BLaER1 treated with 17β-estradiol and CSF1 and Interleukin-3, amounts not matched to agents 10 nM and 100 nM (cell line): Measurements from ENCODE around the gene APOA4.

Source experiments
- H3K27ac ChIP-seq, 11 experiments: shearing (Covaris generic); formaldehyde crosslinking; 2 replicates each; pipeline ENCODE4 v1.8.1; 2022
- H3K27me3 ChIP-seq, 11 experiments: shearing (Covaris generic); formaldehyde crosslinking; 2 replicates each; pipeline ENCODE4 v1.8.1; 2022
- H3K36me3 ChIP-seq, 11 experiments: shearing (Covaris generic); formaldehyde crosslinking; 2 replicates each; pipeline ENCODE4 v1.8.1; 2022
- H3K4me1 ChIP-seq, 10 experiments: shearing (Covaris generic); formaldehyde crosslinking; 2 replicates each; pipeline ENCODE4 v1.8.1; 2022
- H3K4me2 ChIP-seq, 11 experiments: shearing (Covaris generic); formaldehyde crosslinking; 2 replicates each; pipeline ENCODE4 v1.8.1; 2022
- H3K4me3 ChIP-seq, 10 experiments: shearing (Covaris generic); formaldehyde crosslinking; 2 replicates each; pipeline ENCODE4 v1.8.1; 2022
- H3K9ac ChIP-seq, 11 experiments: shearing (Covaris generic); formaldehyde crosslinking; 2 replicates each; pipeline ENCODE4 v1.8.1; 2022
- H3K9me3 ChIP-seq, 11 experiments: shearing (Covaris generic); formaldehyde crosslinking; replicated peaks in 1 of 11; 2 replicates each; pipeline ENCODE4 v1.8.1; 2022
- H4K20me1 ChIP-seq, 11 experiments: shearing (Covaris generic); formaldehyde crosslinking; 2 replicates each; pipeline ENCODE4 v1.8.1; 2022
- Cebpa-rat ChIP-seq, 11 experiments: shearing (Covaris generic); IDR thresholded peaks; 2 replicates each; pipeline ENCODE4 v1.8.1; 2022

Gene APOA4

DNA sequence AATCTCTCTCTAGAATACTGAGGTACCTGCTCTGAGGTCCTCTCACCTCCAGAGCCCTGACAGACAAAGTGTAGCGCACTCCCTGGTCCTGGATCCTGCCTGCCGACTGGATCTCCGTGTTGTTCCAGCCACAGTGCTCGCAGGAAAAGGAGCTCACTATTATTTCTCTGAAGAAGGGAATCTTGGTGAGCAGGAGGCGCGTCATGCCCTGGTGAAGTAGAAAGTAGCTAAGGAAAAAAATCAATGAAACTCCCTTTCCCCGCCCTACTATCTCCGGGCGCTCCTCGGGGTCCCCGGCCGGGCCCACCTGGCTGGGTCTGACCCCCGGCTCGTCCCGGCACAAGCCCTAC is 35.7 kb downstream of the APOA4 start:
- Histone ChIP-seq H3K27me3 (no peaks in the 10 kb centered on the region), H3K4me3 (peak overlapping the region; percentile 81 to 98 (median 88)), H3K9ac (peak overlapping the region; percentile 84 to 95 (median 90)), H4K20me1 (peaks cover 0 to 46% (median 11%) of the 10 kb centered on the region in 11 experiments; a peak in 8 of 22 replicates), H3K9me3 (no peaks in the 10 kb centered on the region), H3K4me1 (peaks cover 19 to 43% (median 29%) of the 10 kb centered on the region in 10 experiments), H3K36me3 (peaks cover 42 to 48% (median 45%) of the 10 kb centered on the region in 11 experiments), H3K4me2 (peak overlapping the region; percentile 87 to 98 (median 94)), H3K27ac (peak overlapping the region; percentile 77 to 88 (median 83))
- TF ChIP-seq Cebpa-rat (IDR thresholded peaks at IDR 0.05) = no peak

GRCh38 chr11:116786966-116787365 is 36.1 kb downstream of the APOA4 start:
- Histone ChIP-seq H3K9me3 (no peaks in the 10 kb centered on the region), H4K20me1 (peaks cover 0 to 50% (median 14%) of the 10 kb centered on the region in 11 experiments; a peak in 8 of 22 replicates), H3K27ac (peak overlapping the region; percentile 77 to 88 (median 83); a peak in 20 of 22 replicates), H3K27me3 (no peaks in the 10 kb centered on the region), H3K36me3 (peaks cover 46 to 52% (median 50%) of the 10 kb centered on the region in 11 experiments), H3K4me3 (peak overlapping the region; percentile 81 to 98 (median 88)), H3K4me2 (peak overlapping the region; percentile 87 to 98 (median 94)), H3K4me1 (peaks cover 19 to 41% (median 29%) of the 10 kb centered on the region in 10 experiments), H3K9ac (peak overlapping the region; percentile 84 to 95 (median 90))
- no peak for TF ChIP-seq Cebpa-rat (IDR thresholded peaks at IDR 0.05)

GRCh38 chr11:116786326-116786725 is 36.8 kb downstream of the APOA4 start:
- Histone ChIP-seq H3K9ac (peak overlapping the region in 8 of 11 experiments; percentile 86 to 95 (median 90); a peak in 12 of 22 replicates), H3K4me1 (peaks cover 19 to 41% (median 29%) of the 10 kb centered on the region in 10 experiments), H4K20me1 (peaks cover 0 to 56% (median 15%) of the 10 kb centered on the region in 11 experiments; a peak in 8 of 22 replicates), H3K27ac (no peak overlapping the region), H3K36me3 (peaks cover 53 to 59% (median 56%) of the 10 kb centered on the region in 11 experiments), H3K4me2 (peak overlapping the region; percentile 87 to 98 (median 94)), H3K27me3 (no peaks in the 10 kb centered on the region), H3K9me3 (no peaks in the 10 kb centered on the region), H3K4me3 (peak overlapping the region; percentile 81 to 98 (median 88); a peak in 18 of 20 replicates)
- no peak for TF ChIP-seq Cebpa-rat (IDR thresholded peaks at IDR 0.05)

- H3K36me3 ChIP-seq = peaks cover 89 to 95% (median 92%) of the 10 kb centered on the region in 11 experiments
Measured at GRCh38 chr11:116782728-116783127, 40.4 kb downstream of the APOA4 start.

GRCh38 chr11:116778556-116778955 is 44.5 kb downstream of the APOA4 start:
- Histone ChIP-seq H3K9ac (no peak overlapping the region), H3K36me3 (peaks cover 78 to 83% (median 81%) of the 10 kb centered on the region in 11 experiments), H3K4me3 (no peak overlapping the region), H3K4me2 (no peak overlapping the region), H3K9me3 (no peaks in the 10 kb centered on the region), H3K27ac (no peak overlapping the region), H3K27me3 (no peaks in the 10 kb centered on the region), H3K4me1 (peaks cover 16 to 27% (median 19%) of the 10 kb centered on the region in 10 experiments), H4K20me1 (peaks cover 0 to 46% (median 7%) of the 10 kb centered on the region in 11 experiments; a peak in 6 of 22 replicates)
- TF ChIP-seq Cebpa-rat (IDR thresholded peaks at IDR 0.05) = no peak

More at GRCh38 chr11:116782728-116783127, 40.4 kb downstream of the APOA4 start:
- Histone ChIP-seq H4K20me1 (peaks cover 0 to 81% (median 16%) of the 10 kb centered on the region in 11 experiments; a peak in 10 of 22 replicates), H3K4me2 (no peak overlapping the region), H3K27me3 (no peaks in the 10 kb centered on the region), H3K4me1 (peaks cover 11 to 37% (median 18%) of the 10 kb centered on the region in 10 experiments), H3K4me3 (no peak overlapping the region), H3K27ac (no peak overlapping the region), H3K9ac (0 out of 22 replicates have a peak overlapping the region, but pooled peaks of 1 of the 11 experiments have one; percentile 29), H3K9me3 (no peaks in the 10 kb centered on the region)
- TF ChIP-seq Cebpa-rat (IDR thresholded peaks at IDR 0.05) = no peak

- Histone ChIP-seq H3K36me3 (peaks cover 63 to 68% (median 66%) of the 10 kb centered on the region in 11 experiments), H4K20me1 (peaks cover 0 to 32% (median 0%) of the 10 kb centered on the region in 11 experiments; a peak in 5 of 22 replicates), H3K27me3 (no peaks in the 10 kb centered on the region), H3K9ac (no peak overlapping the region), H3K4me3 (no peak overlapping the region), H3K4me2 (no peak overlapping the region), H3K27ac (no peak overlapping the region), H3K4me1 (peaks cover 18 to 31% (median 22%) of the 10 kb centered on the region in 10 experiments), H3K9me3 (no peaks in the 10 kb centered on the region)
- no peak for TF ChIP-seq Cebpa-rat (IDR thresholded peaks at IDR 0.05)
Measured at GRCh38 chr11:116777056-116777455, 46.0 kb downstream of the APOA4 start.

DNA sequence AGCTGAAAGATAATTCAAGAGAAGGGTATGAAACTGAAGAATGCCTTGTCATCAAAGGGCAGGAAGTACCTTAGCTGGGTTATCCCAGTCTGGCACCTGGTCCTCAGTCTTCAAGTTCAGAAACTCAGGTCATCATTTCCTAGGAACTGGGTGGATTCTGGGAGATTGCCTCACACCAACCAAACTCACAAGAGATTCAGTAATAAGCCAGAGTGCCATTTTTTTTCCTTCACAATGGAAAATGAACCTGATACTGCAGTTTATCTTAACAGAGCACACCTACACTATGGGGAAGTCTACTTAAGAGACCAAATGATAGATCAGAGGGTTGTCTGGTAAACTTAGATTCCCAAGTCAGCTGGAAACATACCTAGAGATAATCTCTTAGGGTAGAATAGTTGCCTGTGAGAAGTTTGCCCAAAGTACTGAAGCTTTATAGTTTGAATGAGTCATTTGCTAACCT is 46.6 kb downstream of the APOA4 start:
- Histone ChIP-seq H3K36me3 (peaks cover 58 to 63% (median 61%) of the 10 kb centered on the region in 11 experiments), H3K4me1 (peaks cover 23 to 36% (median 27%) of the 10 kb centered on the region in 10 experiments), H3K4me2 (no peak overlapping the region), H3K27me3 (no peaks in the 10 kb centered on the region), H3K9ac (no peak overlapping the region), H3K9me3 (no peaks in the 10 kb centered on the region), H4K20me1 (peaks cover 0 to 27% (median 0%) of the 10 kb centered on the region in 11 experiments; a peak in 5 of 22 replicates), H3K4me3 (no peak overlapping the region), H3K27ac (no peak overlapping the region)
- no peak for TF ChIP-seq Cebpa-rat (IDR thresholded peaks at IDR 0.05)

DNA sequence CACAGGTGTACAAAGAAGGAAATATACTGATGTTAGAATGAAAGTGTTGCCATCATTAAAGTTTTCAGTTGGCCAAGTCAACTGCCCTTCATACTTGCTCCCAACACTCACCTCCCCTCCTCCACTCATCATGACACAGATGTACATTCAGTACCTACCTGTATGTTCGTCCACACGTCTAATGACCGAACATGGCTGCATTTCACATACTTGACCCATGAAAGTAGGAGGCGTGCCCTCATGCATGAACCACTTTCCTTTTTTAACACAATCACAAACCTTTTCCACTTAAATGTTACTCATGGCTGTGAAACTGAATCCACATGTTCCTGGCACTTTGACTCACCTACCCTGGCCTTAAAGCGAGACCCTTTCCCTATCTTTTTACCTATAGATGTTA is 47.1 kb downstream of the APOA4 start:
- H3K4me2 ChIP-seq = peak overlapping the region in 1 of 11 experiments; percentile 1; a peak in 1 of 22 replicates
- H3K9ac ChIP-seq = no peak overlapping the region
- peaks cover 29 to 42% (median 33%) of the 10 kb centered on the region in 10 experiments for H3K4me1 ChIP-seq
- H3K36me3 ChIP-seq = peaks cover 53 to 57% (median 55%) of the 10 kb centered on the region in 11 experiments
- H4K20me1 ChIP-seq = peaks cover 0 to 22% (median 0%) of the 10 kb centered on the region in 11 experiments; a peak in 5 of 22 replicates
- no peaks in the 10 kb centered on the region for H3K27me3 ChIP-seq
- no peaks in the 10 kb centered on the region for H3K9me3 ChIP-seq
- no peak for TF ChIP-seq Cebpa-rat (IDR thresholded peaks at IDR 0.05)
- no peak overlapping the region for H3K4me3 ChIP-seq
- H3K27ac ChIP-seq = no peak overlapping the region

GRCh38 chr11:116774661-116775060 is 48.4 kb downstream of the APOA4 start:
- Histone ChIP-seq H3K4me1 (peaks cover 37 to 55% (median 43%) of the 10 kb centered on the region in 10 experiments), H3K36me3 (peaks cover 39 to 50% (median 45%) of the 10 kb centered on the region in 11 experiments), H4K20me1 (peaks cover 0 to 16% (median 0%) of the 10 kb centered on the region in 11 experiments; a peak in 4 of 22 replicates), H3K4me3 (peak overlapping the region in 1 of 10 experiments; percentile 80; a peak in 1 of 20 replicates), H3K27me3 (no peaks in the 10 kb centered on the region), H3K9me3 (no peaks in the 10 kb centered on the region), H3K4me2 (peak overlapping the region; percentile 87 to 99 (median 96); a peak in 21 of 22 replicates), H3K27ac (peak overlapping the region in 9 of 11 experiments; percentile 91 to 97 (median 92); a peak in 19 of 22 replicates), H3K9ac (peak overlapping the region in 8 of 11 experiments; percentile 32 to 97 (median 90); a peak in 15 of 22 replicates)
- no peak for TF ChIP-seq Cebpa-rat (IDR thresholded peaks at IDR 0.05)
